Mammary epithelial cell (primary cell): ENCODE measurements around the gene CTPS2.

ENCODE experiments used
- EZH2 ChIP-seq: IDR thresholded peaks from 2 replicates; pipeline ENCODE4 v1.6.1; 2012; ENCODE audit warnings: low read length, inconsistent platforms, borderline replicate concordance
- TF ChIP-seq, protein P1 (sequence below), 2 donors: IDR thresholded peaks in 1 of 2; conservative IDR thresholded peaks in 1 of 2; 2 replicates each; pipeline ENCODE4 v1.5.1; 2011 to 2012; ENCODE audit warnings: inconsistent platforms in 2 of 2, low read length in 2 of 2, mild to moderate bottlenecking in 2 of 2, control low read depth in 1 of 2, low read depth in 1 of 2; ENCODE audit not compliant: insufficient read depth in 1 of 2; ENCODE audit errors: extremely low read depth in 1 of 2

DNA sequence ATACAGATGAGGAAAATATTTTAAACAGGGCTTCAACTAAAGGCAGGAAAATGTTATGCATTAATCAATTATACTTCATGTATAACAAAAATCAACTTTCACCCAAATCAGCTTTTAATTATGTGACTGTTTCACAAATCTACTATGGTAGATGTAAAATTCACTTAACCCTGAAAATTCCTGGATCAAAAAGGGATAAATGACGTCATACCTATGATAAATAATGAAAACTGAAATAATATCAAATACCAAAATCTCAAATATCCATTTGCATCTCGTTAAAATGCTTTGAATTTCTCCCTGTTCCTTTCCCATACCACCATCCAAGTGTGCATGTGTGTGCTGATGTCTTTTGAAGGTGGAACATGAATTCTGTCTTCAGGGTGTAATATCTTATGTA is 51.0 kb downstream of the CTPS2 start:
- TF ChIP-seq, protein P1, sequence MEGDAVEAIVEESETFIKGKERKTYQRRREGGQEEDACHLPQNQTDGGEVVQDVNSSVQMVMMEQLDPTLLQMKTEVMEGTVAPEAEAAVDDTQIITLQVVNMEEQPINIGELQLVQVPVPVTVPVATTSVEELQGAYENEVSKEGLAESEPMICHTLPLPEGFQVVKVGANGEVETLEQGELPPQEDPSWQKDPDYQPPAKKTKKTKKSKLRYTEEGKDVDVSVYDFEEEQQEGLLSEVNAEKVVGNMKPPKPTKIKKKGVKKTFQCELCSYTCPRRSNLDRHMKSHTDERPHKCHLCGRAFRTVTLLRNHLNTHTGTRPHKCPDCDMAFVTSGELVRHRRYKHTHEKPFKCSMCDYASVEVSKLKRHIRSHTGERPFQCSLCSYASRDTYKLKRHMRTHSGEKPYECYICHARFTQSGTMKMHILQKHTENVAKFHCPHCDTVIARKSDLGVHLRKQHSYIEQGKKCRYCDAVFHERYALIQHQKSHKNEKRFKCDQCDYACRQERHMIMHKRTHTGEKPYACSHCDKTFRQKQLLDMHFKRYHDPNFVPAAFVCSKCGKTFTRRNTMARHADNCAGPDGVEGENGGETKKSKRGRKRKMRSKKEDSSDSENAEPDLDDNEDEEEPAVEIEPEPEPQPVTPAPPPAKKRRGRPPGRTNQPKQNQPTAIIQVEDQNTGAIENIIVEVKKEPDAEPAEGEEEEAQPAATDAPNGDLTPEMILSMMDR (conservative IDR thresholded peaks at IDR 0.05 in 1 of 2, IDR thresholded peaks at IDR 0.05 in 1 of 2; ENCODE audit: extremely low read depth in 1 of 2, insufficient read depth in 1 of 2, low read depth in 1 of 2, low read length in 2 of 2) = no peak
- TF ChIP-seq EZH2 = no peak
